Heart left ventricle (tissue), 13 donors: ENCODE results near the gene BOC.

Experiments
- POLR2A ChIP-seq, 2 donors: fragments of 450-650 bp; IDR thresholded peaks; one replicate each; pipeline ENCODE4 v1.6.1; 2017; ENCODE audit warnings: antibody characterized with exemption in 2 of 2, mild to moderate bottlenecking in 2 of 2, moderate library complexity in 2 of 2
- TF ChIP-seq, protein P1 (sequence below), 12 donors: fragments of 200-600 bp; sonication (generic) in 4 of 12; IDR thresholded peaks; one replicate each; pipeline versions ENCODE4 v1.5.0 to v1.8.0; 2018 to 2022; ENCODE audit warnings: antibody characterized with exemption in 12 of 12, mild to moderate bottlenecking in 5 of 12
- donor health status: ischemic (EF 13 %, LVEDD 7.1; RV severe dilation, severe dysfunction).
- donor health status: DM: no; HTN: yes; CAD: no.
- donor health status: DM: no; HTN: no; CAD: no.
- donor health status: ischemic (EF 25% LVEDD 6.9; RV normal size, moderate dysfunction).
- donor health status: ischemic (EF 25% LVEDD 5.7; RV mildly dilated, moderate dysfunction).
- donor health status: ischemic (EF 35%, LVEDD 5.7; RV mildly dilated, moderate dysfunction).
- donor health status: nonischemic (EF 11% LVEDD 7.7; RV severe dilation, severe dysfunction).
- donor health status: DM: yes; HTN: yes; CAD: no.
- donor health status: PGD.
- donor health status: ischemic (EF 29% LVEDD 5.4; RV normal size, mild dysfunction).
- donor health status: nonischemic (EF 23%, LVEDD 6.1; RV moderate dilation, normal function).

- TF ChIP-seq, protein P1, sequence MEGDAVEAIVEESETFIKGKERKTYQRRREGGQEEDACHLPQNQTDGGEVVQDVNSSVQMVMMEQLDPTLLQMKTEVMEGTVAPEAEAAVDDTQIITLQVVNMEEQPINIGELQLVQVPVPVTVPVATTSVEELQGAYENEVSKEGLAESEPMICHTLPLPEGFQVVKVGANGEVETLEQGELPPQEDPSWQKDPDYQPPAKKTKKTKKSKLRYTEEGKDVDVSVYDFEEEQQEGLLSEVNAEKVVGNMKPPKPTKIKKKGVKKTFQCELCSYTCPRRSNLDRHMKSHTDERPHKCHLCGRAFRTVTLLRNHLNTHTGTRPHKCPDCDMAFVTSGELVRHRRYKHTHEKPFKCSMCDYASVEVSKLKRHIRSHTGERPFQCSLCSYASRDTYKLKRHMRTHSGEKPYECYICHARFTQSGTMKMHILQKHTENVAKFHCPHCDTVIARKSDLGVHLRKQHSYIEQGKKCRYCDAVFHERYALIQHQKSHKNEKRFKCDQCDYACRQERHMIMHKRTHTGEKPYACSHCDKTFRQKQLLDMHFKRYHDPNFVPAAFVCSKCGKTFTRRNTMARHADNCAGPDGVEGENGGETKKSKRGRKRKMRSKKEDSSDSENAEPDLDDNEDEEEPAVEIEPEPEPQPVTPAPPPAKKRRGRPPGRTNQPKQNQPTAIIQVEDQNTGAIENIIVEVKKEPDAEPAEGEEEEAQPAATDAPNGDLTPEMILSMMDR (IDR thresholded peaks at IDR 0.05) = no peak
- TF ChIP-seq POLR2A (IDR thresholded peaks at IDR 0.05) = no peak
These were observed 20.5 kb downstream of the BOC start for GRCh38 chr3:113231827-113232253.
